Measurements from ENCODE around the gene PHF5A.

DNA sequence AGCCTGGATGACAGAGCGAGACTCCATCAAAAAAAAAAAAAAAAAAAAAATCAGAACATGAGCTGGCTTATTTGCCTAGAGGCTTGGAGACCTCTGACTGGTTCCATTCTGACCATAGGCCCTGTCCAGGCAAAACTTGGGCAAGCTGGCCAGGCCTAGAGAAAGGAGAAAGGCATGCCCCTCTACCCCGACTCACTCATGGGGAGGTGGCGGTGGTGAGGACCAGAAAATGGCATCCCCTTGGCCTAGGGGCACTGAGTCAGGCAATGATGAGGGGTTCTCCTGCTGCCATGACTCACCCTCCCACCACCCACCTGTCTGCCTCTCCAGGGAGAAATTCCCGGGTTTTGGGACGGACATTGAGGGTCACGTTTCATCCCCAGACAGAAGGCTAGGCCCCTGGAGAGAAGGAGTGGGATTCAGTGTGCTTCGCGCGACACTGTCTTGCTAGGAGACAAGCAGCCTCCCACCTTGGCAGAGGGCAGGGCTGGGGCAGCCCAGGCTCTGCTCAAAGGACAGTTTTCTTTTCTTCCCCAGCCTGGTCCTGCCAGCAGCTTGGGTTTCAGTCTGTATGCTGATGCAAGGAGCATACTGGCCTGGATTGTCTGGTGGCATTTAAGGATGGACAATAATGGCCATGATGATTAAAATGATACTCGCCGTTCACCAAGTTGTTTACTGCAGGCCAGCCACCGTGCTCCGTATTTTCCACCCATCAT is 39.1 kb downstream of the PHF5A start:
- TF ChIP-seq, protein P1, sequence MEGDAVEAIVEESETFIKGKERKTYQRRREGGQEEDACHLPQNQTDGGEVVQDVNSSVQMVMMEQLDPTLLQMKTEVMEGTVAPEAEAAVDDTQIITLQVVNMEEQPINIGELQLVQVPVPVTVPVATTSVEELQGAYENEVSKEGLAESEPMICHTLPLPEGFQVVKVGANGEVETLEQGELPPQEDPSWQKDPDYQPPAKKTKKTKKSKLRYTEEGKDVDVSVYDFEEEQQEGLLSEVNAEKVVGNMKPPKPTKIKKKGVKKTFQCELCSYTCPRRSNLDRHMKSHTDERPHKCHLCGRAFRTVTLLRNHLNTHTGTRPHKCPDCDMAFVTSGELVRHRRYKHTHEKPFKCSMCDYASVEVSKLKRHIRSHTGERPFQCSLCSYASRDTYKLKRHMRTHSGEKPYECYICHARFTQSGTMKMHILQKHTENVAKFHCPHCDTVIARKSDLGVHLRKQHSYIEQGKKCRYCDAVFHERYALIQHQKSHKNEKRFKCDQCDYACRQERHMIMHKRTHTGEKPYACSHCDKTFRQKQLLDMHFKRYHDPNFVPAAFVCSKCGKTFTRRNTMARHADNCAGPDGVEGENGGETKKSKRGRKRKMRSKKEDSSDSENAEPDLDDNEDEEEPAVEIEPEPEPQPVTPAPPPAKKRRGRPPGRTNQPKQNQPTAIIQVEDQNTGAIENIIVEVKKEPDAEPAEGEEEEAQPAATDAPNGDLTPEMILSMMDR (conservative IDR thresholded peaks at IDR 0.05; ENCODE audit: low read depth, low read length): no peak
- TF ChIP-seq EZH2 (IDR thresholded peaks at IDR 0.05; ENCODE audit: borderline replicate concordance, low read depth, low read length, poor library complexity, severe bottlenecking): no peak

All from A673 (cell line).